HG02870 (cell line): Measurements from ENCODE around the gene CXCL10.
A peak's percentile ranks its signal among the peaks of the same experiment; 100 is the strongest.
"Not testable (repeated sequence)": the region's sequence is repeated elsewhere in the genome, so short reads cannot be mapped to it uniquely, and the experiment has no call there.

ENCODE experiments used
- ATAC-seq: cut with Tn5 transposase; IDR thresholded peaks from one replicate; pipeline ENCODE4 v1.9.1; 2021; ENCODE audit warnings: mild to moderate bottlenecking, moderate library complexity; ENCODE audit not compliant: unreplicated experiment

CXCL10 gene

GRCh38 chr4:76029300-76029699 is 6.0 kb upstream of the CXCL10 start:
- no peak for ATAC-seq

DNA sequence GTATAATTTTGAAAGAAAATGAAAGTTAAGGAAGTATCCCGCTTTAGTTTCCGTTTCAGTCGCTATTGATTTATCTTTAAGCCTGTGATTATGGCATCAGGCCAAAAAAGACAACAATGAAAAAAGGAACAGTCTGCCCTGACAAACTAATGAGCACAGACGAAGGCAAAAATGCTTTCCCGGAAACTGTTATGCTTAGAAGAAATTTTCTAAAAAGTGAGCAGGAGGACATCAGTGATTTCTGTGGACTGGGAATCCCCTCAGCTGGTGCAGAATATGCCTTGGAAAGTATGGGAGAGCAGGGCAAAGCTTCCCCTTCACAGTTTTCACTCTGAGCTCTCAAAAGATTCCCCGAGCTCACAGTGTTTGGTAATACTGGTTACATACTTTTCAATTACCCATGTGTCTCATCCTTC is 5.1 kb upstream of the CXCL10 start:
- ATAC-seq: no peak

DNA sequence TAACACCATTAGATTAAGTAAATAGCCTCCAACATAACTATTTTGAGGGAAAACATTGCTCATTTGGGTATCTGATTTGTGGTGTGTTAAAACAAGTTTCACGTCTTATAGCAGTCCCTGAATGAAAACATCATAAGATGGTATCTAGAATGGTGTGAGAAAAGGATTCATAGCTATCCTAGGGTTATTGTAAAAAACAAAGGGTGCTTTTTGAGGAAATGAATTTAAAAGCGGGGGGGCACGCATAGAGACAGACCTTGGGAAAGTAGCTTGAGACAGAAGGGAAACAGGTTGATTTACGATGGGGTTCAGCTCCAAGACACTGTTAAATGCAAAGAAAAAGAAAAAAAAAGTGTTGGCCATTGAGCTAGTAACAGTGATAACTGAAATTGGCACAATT is 768 bp upstream of the CXCL10 start:
- ATAC-seq: no peak

GRCh38 chr4:76022677-76023076 is 620 bp downstream of the CXCL10 start:
- no peak for ATAC-seq

DNA sequence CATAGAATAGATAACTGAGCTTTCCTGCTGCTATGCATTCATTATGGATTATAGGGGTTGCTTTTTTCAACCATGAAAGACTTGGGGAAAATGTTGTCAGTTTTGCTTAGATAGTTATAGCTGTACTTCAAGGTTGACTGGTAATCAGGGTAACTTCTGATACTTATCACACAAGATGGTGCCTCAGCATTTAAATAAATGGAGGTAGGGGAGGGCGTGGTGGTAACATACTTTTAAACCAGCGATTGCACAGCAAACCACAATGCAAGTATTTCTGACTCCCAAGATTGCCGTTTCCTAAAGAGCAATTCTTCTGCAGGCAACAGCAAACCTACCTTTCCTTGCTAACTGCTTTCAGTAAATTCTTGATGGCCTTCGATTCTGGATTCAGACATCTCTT is 1.3 kb downstream of the CXCL10 start:
- ATAC-seq: no peak

DNA sequence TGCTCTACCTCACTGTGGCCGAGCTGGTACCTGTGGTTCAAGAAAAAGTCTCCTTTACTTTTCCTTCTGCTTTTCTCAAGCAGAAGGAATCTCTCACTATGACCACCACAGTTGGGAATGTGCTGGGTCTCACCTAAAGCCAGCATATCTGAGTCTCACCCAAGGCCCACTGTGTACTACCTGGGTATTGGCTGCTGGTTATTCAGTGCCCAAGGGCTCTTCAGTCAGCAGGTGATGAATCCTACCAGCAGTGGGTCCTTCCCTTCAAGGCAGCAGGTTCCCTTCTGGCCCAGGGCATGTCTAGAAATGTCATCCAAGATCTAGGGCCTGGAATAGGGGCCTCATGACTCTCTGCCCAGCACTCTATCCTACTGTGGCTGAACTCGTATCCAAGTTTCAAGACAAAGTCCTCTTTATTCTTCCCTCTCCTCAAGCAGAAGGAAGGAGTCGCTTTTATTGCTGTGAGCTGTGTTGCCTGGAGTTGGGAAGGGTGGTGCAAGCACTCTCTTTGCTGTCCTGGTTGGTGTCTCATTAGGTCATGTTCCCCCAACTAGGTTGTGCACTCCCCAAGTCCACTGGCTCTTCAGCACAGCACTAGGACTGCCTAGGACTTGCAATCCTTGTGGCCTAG is 6.1 kb downstream of the CXCL10 start:
- ATAC-seq: no peak

- ATAC-seq: peak; percentile 73
These were observed 6.9 kb downstream of the CXCL10 start for GRCh38 chr4:76016393-76016792.

- ATAC-seq: no peak
These were observed 9.8 kb downstream of the CXCL10 start for GRCh38 chr4:76013540-76013939.

DNA sequence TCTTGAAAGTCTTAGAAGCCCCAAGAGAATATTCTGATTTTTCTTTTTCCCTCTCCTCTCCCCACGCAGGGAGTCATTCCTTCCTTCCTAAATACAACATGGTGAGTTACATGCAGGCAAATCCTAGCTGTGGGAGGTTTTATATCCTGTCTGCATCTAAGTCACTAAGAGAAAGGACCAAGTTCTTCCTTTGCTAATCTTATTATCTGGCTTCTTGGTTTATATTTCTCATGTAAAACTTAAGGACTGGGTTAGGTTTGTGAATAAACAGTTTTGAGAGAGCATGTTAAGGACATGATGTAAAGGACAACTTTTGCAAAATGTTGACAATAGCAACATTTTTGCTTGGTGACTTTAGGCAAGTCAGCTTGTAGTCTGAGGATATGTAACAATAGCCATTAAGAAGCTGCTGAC is 10.9 kb downstream of the CXCL10 start:
- ATAC-seq: no peak

DNA sequence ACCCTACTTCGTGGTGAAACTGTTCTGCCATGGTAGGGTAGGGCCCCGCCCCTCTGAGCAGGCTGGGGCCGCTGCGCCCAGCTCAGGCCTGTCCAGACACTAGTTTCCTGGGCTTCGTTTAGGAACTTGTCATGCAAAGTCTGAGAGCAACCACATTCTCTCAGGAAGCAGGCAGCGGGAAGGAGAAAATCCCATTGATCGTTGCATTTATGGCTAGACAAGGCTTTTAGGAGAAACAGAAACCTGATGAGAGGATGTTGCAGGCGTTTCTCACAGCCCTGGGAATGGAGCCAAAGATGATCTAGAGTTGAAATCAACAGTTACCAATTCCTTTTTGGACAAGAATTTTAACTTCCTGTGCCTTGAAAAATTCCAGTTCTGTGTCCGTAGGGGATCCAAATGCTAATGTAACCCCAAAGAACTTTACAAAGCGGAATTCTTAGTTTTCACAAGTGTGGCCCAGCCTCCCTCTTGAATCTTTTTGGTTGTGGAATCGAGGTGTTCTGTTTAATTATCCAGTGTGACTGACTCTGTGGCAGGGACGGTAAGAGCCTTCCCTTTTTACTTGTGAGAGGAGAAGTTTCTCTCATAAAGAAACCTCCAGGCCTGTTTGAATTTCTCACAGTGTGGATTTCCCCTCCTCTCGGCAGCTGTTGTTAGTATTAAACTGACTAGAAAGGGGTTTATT is 11.5 kb downstream of the CXCL10 start:
- peak; percentile 81 for ATAC-seq

DNA sequence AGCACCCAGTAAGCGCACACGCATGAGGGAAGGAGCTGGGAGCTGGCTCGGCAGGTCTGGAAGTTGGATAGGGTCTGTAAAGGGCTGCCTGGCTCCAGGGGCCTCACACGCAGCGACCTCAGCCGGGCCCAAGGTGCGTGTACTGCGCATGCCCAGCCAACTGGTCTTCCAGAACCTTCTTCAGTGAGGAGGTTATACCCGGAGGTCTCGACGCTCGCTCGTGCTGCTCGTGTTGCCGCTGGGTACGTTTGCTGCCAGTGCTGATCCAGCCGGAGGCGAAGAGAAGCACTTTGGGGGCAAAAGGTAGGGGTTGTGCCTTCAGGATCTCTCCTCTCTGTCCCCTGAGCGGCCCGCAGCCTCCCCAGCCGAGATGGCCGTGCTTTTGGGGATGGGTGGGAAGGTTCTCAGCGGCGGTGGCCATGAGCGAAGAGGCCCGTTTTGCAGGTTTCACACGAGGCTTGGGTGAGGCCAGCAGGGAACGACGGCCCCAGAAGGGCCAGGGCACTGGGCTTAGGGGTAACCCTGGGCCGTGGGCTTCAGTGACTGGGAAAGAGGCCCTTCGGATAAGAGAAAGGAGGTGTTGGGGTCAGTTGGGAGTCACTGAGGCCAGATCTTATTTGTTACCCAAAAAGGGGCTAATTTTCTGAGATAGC is 12.2 kb downstream of the CXCL10 start:
- no peak for ATAC-seq

- ATAC-seq: no peak
These were observed 12.7 kb downstream of the CXCL10 start for GRCh38 chr4:76010576-76010975.

GRCh38 chr4:76009311-76009710 is 14.0 kb downstream of the CXCL10 start:
- ATAC-seq: no peak

DNA sequence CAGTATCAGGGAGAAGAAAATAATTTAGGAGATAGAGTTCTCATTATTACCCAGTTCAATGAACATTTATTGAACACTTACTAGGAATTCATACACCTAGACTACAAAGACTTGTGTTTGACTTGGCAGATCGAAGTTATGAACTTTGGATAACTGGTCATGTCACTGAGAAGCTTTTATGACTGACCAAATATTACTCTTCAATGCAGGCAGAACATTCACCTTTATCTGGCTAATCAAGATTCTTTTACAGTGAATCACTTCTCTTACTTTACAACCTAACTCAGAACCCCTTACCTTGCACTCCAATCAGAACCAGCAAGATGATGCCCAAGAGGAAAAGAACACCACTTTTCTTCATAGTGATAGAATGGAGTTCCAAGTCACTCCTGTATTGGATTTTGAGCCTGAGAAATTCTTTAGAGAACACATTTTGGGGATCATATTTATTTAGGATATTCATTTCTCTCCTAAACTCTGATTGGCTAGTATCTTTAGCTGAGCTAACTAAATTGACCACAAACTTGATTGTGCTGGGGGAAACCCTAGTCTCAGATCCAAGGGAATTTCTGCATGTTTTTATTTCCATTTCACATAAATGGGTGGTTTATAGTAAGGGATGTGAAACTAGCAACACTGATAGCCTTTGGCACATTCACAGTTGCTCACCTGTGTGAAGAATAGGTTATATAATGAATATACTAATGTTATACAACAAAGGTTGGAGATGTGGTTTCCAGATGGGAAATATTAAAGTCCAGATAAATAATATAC is 16.0 kb downstream of the CXCL10 start, which contains the start of gene CXCL9:
CXCL9 (minus strand) TSS at position 421 of the 774 bp plus-strand sequence; CDS start at position 361, 60 bp downstream.
- ATAC-seq: no peak

- ATAC-seq: no peak
These were observed 19.7 kb downstream of the CXCL10 start for GRCh38 chr4:76003620-76004019.

DNA sequence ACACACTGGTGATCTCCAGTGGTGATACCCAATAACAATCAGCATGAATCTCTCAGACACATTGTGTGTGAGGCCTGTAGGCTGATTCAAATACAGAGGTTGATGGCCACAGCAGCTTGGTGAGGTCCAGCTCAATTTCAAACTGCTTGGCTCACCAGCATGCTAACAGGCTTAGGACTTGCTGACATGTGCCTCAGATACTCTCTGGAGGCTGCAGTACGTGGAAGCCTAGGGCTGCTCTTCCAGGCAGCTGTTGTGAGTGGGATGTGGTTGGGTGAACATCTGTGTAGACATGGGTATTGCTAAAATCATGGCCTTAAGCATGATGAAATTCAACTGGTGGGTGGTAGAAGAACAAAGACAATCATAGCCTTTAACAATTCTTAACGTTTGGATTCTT is 20.3 kb downstream of the CXCL10 start:
- ATAC-seq: no peak

DNA sequence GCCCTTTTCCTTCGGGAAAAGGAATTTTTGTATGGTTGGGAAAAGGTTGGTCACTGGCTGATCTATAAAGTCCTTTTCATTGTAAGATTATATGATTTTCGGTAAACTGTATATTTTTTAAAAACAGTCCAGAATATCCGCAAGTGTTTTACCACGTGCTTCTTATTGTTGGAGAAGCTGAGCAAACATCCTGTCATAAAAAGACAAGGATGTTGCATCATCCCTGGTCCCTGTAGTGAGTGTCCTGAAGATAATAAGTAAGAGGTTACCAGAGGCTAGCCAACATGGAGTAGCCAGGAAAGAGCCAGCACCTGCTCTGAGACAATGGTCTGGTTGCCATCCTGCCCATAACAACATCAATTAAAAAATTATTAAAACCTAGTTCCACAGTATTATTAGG is 21.1 kb downstream of the CXCL10 start:
- ATAC-seq: no peak

DNA sequence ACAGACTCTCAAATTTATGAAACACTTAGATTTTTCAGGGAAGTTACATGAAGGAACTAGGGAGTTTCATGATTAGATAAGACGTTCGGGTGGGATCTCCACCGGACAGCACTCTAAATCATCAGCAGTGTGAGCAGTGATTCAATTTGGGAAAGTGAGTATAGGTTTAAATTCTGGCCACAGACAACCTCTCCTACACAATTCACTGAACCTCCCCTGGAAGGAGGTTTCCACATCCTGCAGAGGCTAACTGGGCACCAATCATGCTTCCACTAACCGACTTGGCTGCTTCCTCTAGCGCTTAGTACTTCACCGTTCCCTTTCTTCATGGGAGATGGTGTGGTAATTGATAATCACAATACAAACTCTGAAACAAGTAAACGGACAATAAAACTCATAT is 21.6 kb downstream of the CXCL10 start:
- ATAC-seq: no peak

GRCh38 chr4:76000279-76000678 is 23.0 kb downstream of the CXCL10 start:
- no peak for ATAC-seq

- not testable (repeated sequence) for ATAC-seq
These were observed 24.7 kb downstream of the CXCL10 start for GRCh38 chr4:75998525-75999147.

GRCh38 chr4:75997946-75998345 is 25.4 kb downstream of the CXCL10 start:
- no peak for ATAC-seq
